GM12878 (cell line): ENCODE measurements around the gene NXPH1. TPM values are rescaled to one million over a fixed set of nuclear protein-coding genes. Genes with fewer than 3 reads are reported as not detected.

Experiments used
- ATAC-seq: fragments of 200-7000 bp; cut with Tn5 transposase; 3 replicates; pipeline ENCODE4 v1.9.1; 2020; ENCODE audit warnings: mild to moderate bottlenecking, moderate library complexity
- BruUV-seq: library from RNA; stranded (reverse); fragments of 400-500 nt; replicated peaks from 2 replicates; lab custom pipeline; 2021; lab: Mats Ljungman, UMichigan
- CTCF ChIA-PET: fragments of 300-600 bp; sonication (Branson Sonifier 250); formaldehyde crosslinking; extraction: SDS; loops from one replicate; lab custom pipeline; 2021; ENCODE audit warnings: inconsistent platforms; lab: Yijun Ruan, JAX
- POLR2A ChIA-PET: fragments of 350-600 bp; formaldehyde crosslinking; extraction: SDS; loops from one replicate; lab custom pipeline; 2021; ENCODE audit warnings: inconsistent platforms; lab: Charles Lee
- RAD21 ChIA-PET: fragments of 300-600 bp; sonication (Branson Sonifier 250); formaldehyde crosslinking; loops from one replicate; lab custom pipeline; 2023; ENCODE audit warnings: antibody characterized with exemption; ENCODE audit not compliant: unreplicated experiment; lab: Charles Lee
- SMC1A ChIA-PET: fragments of 300-600 bp; sonication (Branson Sonifier 250); formaldehyde crosslinking; loops from one replicate; lab custom pipeline; 2023; ENCODE audit not compliant: unreplicated experiment, uncharacterized antibody; lab: Charles Lee
- DNase-seq: peaks from one replicate; pipeline ENCODE4 v3.0.0-alpha.2; 2011; ENCODE audit warnings: low read depth, low spot score
- FAIRE-seq: peaks from 3 replicates; lab custom pipeline; 2011; peaks lifted over from hg19 to GRCh38; lab: Jason Lieb, UNC
- H2AFZ ChIP-seq: 2 replicates; pipeline ENCODE4 v1.6.0; 2011; ENCODE audit warnings: low read depth, low read length, control low read depth; ENCODE audit not compliant: control insufficient read depth
- H3K27ac ChIP-seq: 2 replicates; pipeline ENCODE4 v1.5.1; 2011; ENCODE audit warnings: control low read depth; ENCODE audit not compliant: control insufficient read depth, insufficient read depth
- H3K27me3 ChIP-seq, 2 experiments: replicated peaks in 1 of 2; 2 replicates each; pipeline versions ENCODE4 v1.6.0 to v1.6.1; 2011; ENCODE audit warnings: low read length in 1 of 2; ENCODE audit not compliant: control insufficient read depth in 2 of 2, insufficient read depth in 2 of 2
- H3K36me3 ChIP-seq, 2 experiments: 2 replicates each; pipeline ENCODE4 v1.5.1; 2011; ENCODE audit warnings: low read length in 1 of 2; ENCODE audit not compliant: control insufficient read depth in 2 of 2, insufficient read depth in 2 of 2
- H3K4me1 ChIP-seq: 2 replicates; pipeline ENCODE4 v1.6.1; 2011; ENCODE audit warnings: mild to moderate bottlenecking, low read length, moderate library complexity, mixed read lengths; ENCODE audit not compliant: control insufficient read depth, insufficient read depth
- H3K4me2 ChIP-seq: 2 replicates; pipeline ENCODE4 v1.6.0; 2011; ENCODE audit warnings: control low read depth; ENCODE audit not compliant: control insufficient read depth, insufficient read depth
- H3K4me3 ChIP-seq: fragments of 200-600 bp; sonication (generic); 2 replicates; pipeline ENCODE4 v1.5.1; 2016
- H3K79me2 ChIP-seq: 2 replicates; pipeline ENCODE4 v1.6.0; 2011; ENCODE audit warnings: low read length; ENCODE audit not compliant: control insufficient read depth, insufficient read depth
- H3K9ac ChIP-seq: 2 replicates; pipeline ENCODE4 v1.8.0; 2011; ENCODE audit warnings: low read length, control low read depth, mixed read lengths; ENCODE audit not compliant: control insufficient read depth, insufficient read depth
- H3K9me3 ChIP-seq: replicated peaks from 3 replicates; pipeline ENCODE4 v1.5.1; 2011; ENCODE audit warnings: mild to moderate bottlenecking, low read length; ENCODE audit not compliant: control insufficient read depth, insufficient read depth
- H4K20me1 ChIP-seq: 2 replicates; pipeline ENCODE4 v1.6.0; 2011; ENCODE audit not compliant: control insufficient read depth, insufficient read depth
- EGR1 ChIP-seq, 2 experiments: IDR thresholded peaks; 1 replicate in 1 of 2; 2 replicates in 1 of 2; pipeline ENCODE4 v1.6.1; 2011 to 2012; ENCODE audit warnings: low read depth in 2 of 2, low read length in 2 of 2, borderline replicate concordance in 1 of 2, mild to moderate bottlenecking in 1 of 2, moderate library complexity in 1 of 2
- NKRF ChIP-seq: fragments of 450-650 bp; conservative IDR thresholded peaks from 2 replicates; pipeline ENCODE4 v1.6.1; 2017; ENCODE audit warnings: mild to moderate bottlenecking, moderate library complexity
- REST ChIP-seq: IDR thresholded peaks from 2 replicates; pipeline ENCODE4 v1.6.1; 2012; ENCODE audit warnings: mild to moderate bottlenecking, low read depth, low read length
- SREBF2 ChIP-seq: IDR thresholded peaks from 2 replicates; pipeline ENCODE4 v1.6.1; 2012; ENCODE audit warnings: mild to moderate bottlenecking, low read length
- TAF1 ChIP-seq: IDR thresholded peaks from 2 replicates; pipeline ENCODE4 v1.6.1; 2011; ENCODE audit warnings: mild to moderate bottlenecking, low read depth, low read length, borderline replicate concordance
- WGBS: methylation state at CpG from one replicate; pipeline ENCODE4 v1.1.6; 2016; ENCODE audit warnings: low lambda C conversion rate; ENCODE audit not compliant: insufficient replicate concordance, insufficient coverage; ENCODE audit errors: missing lambda C conversion rate; 5-methylcytosine and 5-hydroxymethylcytosine counted together
- in situ Hi-C: fragments of 300-500 bp; cut with MboI; formaldehyde crosslinking; loops from 9 replicates; pipeline ENCODE4 v1.14.3; 2018; ENCODE audit warnings: mixed read lengths
- intact Hi-C: fragments of 100-400 bp; cut with micrococcal nuclease; formaldehyde crosslinking; loops from one replicate; pipeline ENCODE4 v1.14.2; 2022; ENCODE audit not compliant: unreplicated experiment
- polyA plus RNA-seq, 11 experiments: library from polyadenylated mRNA; depleted of rRNA in 4 of 11; unstranded in 6 of 11; stranded (reverse) in 5 of 11; fragments of >200 nt; fragmentation: Nextera tagmentation in 4 of 11; fragmentation: Illumina TruSeq in 1 of 11; extraction: Ambion mirVana in 4 of 11; extraction: Trizol in 1 of 11; gene quantifications; 1 replicate in 1 of 11; 2 replicates in 10 of 11; pipeline versions ENCODE4 v1.2.1 to v1.2.3, GENCODE V29; 2011 to 2016; ENCODE audit warnings: inconsistent platforms in 2 of 11, missing spikeins in 2 of 11, low read depth in 1 of 11
- total RNA-seq, 4 experiments: library from RNA; depleted of rRNA in 3 of 4; stranded (reverse); fragments of >200 nt in 3 of 4; fragmentation: Illumina TruSeq in 1 of 4; extraction: Trizol in 1 of 4; gene quantifications; 2 replicates each; pipeline versions ENCODE4 v1.2.1 to v1.2.3, GENCODE V29; 2013 to 2021
- TF ChIP-seq, protein P1 (sequence below): IDR thresholded peaks from 2 replicates; pipeline ENCODE4 v1.6.1; 2012; ENCODE audit warnings: improper control_type of control experiment, low read depth, low read length; ENCODE audit not compliant: insufficient replicate concordance
- TF ChIP-seq, protein P2 (sequence below): fragments of 450-650 bp; IDR thresholded peaks from 2 replicates; pipeline ENCODE4 v1.6.1; 2017; ENCODE audit warnings: antibody characterized with exemption, mild to moderate bottlenecking, moderate library complexity

Gene NXPH1
- total and polyA plus RNA-seq, 10 of the 15 experiments (the other 5 are each of a cell fraction or from before 2014, with no cell fraction given): 0.06 to 0.34 TPM; not detected in 8

GRCh38 chr7:8592167-8592566 is 158.8 kb downstream of the NXPH1 start (continued):
- TF ChIP-seq, protein P1, sequence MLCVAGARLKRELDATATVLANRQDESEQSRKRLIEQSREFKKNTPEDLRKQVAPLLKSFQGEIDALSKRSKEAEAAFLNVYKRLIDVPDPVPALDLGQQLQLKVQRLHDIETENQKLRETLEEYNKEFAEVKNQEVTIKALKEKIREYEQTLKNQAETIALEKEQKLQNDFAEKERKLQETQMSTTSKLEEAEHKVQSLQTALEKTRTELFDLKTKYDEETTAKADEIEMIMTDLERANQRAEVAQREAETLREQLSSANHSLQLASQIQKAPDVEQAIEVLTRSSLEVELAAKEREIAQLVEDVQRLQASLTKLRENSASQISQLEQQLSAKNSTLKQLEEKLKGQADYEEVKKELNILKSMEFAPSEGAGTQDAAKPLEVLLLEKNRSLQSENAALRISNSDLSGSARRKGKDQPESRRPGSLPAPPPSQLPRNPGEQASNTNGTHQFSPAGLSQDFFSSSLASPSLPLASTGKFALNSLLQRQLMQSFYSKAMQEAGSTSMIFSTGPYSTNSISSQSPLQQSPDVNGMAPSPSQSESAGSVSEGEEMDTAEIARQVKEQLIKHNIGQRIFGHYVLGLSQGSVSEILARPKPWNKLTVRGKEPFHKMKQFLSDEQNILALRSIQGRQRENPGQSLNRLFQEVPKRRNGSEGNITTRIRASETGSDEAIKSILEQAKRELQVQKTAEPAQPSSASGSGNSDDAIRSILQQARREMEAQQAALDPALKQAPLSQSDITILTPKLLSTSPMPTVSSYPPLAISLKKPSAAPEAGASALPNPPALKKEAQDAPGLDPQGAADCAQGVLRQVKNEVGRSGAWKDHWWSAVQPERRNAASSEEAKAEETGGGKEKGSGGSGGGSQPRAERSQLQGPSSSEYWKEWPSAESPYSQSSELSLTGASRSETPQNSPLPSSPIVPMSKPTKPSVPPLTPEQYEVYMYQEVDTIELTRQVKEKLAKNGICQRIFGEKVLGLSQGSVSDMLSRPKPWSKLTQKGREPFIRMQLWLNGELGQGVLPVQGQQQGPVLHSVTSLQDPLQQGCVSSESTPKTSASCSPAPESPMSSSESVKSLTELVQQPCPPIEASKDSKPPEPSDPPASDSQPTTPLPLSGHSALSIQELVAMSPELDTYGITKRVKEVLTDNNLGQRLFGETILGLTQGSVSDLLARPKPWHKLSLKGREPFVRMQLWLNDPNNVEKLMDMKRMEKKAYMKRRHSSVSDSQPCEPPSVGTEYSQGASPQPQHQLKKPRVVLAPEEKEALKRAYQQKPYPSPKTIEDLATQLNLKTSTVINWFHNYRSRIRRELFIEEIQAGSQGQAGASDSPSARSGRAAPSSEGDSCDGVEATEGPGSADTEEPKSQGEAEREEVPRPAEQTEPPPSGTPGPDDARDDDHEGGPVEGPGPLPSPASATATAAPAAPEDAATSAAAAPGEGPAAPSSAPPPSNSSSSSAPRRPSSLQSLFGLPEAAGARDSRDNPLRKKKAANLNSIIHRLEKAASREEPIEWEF: no peak

- intact Hi-C loops: no loop called here
- DNase-seq: no peak
- Histone ChIP-seq H3K79me2 (no peaks in the 10 kb centered on the region), H3K9ac (no peak overlapping the region), H3K27me3 (no peaks in the 10 kb centered on the region), H3K27ac (no peak overlapping the region), H4K20me1 (no peaks in the 10 kb centered on the region), H3K9me3 (no peaks in the 10 kb centered on the region), H3K36me3 (no peaks in the 10 kb centered on the region), H3K4me2 (no peak overlapping the region), H2AFZ (no peak overlapping the region), H3K4me3 (no peak overlapping the region), H3K4me1 (no peaks in the 10 kb centered on the region)
- ChIA-PET POLR2A (no interaction called here), SMC1A (interaction anchor here (1.6 kb wide), 1 partner anchor 44 kb away, joined by 3 read pairs; no protein-coding TSS in a partner anchor), CTCF (interaction anchor here (1.0 kb wide), 1 partner anchor 175 kb away, joined by 3 read pairs; no protein-coding TSS in a partner anchor), RAD21 (no interaction called here)
- no TSS peak for BruUV-seq
- no peak for FAIRE-seq
- in situ Hi-C loops: no loop called here
- 10% methylated on average over 5 of the region's 5 CpGs for WGBS
- peak; percentile 66 for ATAC-seq
- TF ChIP-seq, protein P2, sequence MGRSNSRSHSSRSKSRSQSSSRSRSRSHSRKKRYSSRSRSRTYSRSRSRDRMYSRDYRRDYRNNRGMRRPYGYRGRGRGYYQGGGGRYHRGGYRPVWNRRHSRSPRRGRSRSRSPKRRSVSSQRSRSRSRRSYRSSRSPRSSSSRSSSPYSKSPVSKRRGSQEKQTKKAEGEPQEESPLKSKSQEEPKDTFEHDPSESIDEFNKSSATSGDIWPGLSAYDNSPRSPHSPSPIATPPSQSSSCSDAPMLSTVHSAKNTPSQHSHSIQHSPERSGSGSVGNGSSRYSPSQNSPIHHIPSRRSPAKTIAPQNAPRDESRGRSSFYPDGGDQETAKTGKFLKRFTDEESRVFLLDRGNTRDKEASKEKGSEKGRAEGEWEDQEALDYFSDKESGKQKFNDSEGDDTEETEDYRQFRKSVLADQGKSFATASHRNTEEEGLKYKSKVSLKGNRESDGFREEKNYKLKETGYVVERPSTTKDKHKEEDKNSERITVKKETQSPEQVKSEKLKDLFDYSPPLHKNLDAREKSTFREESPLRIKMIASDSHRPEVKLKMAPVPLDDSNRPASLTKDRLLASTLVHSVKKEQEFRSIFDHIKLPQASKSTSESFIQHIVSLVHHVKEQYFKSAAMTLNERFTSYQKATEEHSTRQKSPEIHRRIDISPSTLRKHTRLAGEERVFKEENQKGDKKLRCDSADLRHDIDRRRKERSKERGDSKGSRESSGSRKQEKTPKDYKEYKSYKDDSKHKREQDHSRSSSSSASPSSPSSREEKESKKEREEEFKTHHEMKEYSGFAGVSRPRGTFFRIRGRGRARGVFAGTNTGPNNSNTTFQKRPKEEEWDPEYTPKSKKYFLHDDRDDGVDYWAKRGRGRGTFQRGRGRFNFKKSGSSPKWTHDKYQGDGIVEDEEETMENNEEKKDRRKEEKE: no peak
- TF ChIP-seq REST (no peak), EGR1 (IDR thresholded peaks at IDR 0.05; ENCODE audit: borderline replicate concordance in 1 of 2, low read depth in 2 of 2, low read length in 2 of 2) (no peak), TAF1 (no peak), SREBF2 (no peak), NKRF (no peak)
Observed at GRCh38 chr7:8594115-8594514, 160.7 kb downstream of the NXPH1 start.
